Renal pelvis (tissue), 4 donors: ENCODE data around the gene NOB1. TPM values are rescaled to one million over a fixed set of nuclear protein-coding genes. Genes with fewer than 3 reads are reported as not detected.

ENCODE experiments used
- DNase-seq: peaks from one replicate; pipeline ENCODE4 v3.0.0-alpha.2; 2013
- polyA plus RNA-seq, 3 donors: library from polyadenylated mRNA; unstranded; fragments of 120-200 nt; gene quantifications; one replicate each; pipeline ENCODE4 v1.2.1, GENCODE V29; 2013; ENCODE audit not compliant: insufficient read length in 3 of 3

Gene NOB1
- polyA plus RNA-seq, 3 donors = 65.4 to 70.5 (median 68.3) TPM

DNA sequence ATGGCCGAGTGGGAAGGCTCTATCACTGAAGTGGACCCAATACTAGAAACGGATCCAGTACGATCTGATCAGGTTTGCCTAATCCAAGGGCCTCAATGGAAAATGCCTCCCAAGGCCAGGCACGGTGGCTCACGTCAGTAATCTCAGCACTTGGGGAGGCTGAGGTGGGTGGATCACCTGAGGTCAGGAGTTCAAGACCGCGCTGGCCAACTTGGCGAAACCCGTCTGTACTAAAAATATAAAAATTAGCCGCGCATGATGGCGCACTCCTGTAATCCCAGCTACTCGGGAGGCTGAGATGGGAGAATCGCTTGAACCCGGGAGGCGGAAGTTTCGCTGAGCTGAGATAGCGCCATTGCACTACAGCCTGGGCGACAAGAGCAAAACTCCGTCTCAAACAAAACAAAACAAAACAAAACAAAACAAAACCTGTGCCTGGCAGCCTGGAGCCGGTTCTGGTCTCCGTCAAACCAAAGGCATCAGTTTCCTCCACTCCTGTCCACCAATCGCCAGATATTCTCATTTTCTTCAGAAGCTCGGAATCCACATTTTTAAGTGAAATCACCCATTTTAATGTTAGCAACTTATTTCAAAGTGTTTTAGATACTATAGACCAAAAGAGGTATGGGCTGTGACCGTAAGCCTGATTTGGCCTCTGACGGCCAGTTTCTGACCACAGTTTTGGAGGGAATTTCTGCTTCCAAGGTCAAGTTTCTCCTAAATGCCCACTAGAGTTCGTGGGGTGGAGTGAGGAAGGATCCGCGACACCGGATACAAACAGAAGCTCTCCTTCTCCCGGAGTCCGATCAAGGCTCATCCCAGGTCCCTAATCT, 29.0 kb downstream of the NOB1 start:
- DNase-seq = no peak

DNA sequence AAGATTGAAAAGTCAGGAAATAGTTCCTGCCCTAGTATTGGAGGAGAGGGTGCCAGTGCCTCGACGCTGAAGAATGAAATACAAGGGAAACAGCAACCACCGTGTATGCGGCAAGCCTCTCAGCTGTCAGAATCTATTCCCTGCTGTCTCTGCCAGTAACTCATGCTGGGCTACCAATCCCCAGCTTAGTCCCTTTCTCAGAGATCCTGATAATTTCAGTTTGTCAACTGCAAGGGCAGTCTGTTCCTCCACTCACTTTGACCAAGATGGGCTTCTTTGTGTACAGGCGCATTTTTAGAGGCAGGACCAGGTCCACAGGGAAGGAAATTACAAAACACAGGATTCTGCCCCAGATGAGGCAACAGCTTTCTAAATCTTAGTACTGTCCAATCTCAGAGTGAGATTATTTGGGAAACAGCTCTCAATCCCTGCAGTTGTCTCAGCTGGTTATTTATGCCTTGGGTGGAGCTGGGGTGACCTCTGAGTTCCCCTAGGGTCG, 29.7 kb downstream of the NOB1 start:
- no peak for DNase-seq

- DNase-seq = no peak
Measured at GRCh38 chr16:69724414-69724873, 30.3 kb downstream of the NOB1 start.

- no peak for DNase-seq
Measured at GRCh38 chr16:69721441-69721957, 33.2 kb downstream of the NOB1 start.

DNA sequence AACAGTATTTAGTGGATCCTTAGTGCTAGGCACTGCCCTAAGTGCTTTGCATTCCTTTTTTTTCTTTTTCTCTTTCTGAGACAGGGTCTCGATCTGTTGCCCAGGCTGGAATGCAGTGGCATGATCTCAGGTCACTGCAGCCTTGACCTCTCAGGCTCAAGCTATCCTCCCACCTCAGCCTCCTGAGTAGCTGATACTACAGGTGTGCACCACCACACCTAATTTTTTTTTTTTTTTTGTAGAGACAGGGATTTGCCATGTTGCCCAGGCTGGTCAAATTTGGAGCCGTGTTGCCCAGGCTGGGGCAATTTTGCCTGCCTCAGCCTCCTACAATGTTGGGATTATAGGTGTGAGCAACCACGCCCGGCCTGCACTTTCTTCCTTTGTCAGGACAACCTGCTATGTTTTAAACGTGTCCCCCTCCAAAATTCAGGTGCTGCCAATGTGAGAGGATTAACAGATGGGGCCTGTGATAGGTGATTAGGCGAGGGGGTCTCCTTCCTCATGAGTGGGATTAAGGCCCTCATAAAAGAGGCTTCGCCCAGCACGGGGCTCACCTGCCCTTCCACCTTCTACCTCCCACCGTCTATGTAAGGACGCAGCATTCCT, 33.8 kb downstream of the NOB1 start:
- DNase-seq = no peak

- DNase-seq = no peak
Measured at GRCh38 chr16:69718111-69718764, 36.5 kb downstream of the NOB1 start.

DNA sequence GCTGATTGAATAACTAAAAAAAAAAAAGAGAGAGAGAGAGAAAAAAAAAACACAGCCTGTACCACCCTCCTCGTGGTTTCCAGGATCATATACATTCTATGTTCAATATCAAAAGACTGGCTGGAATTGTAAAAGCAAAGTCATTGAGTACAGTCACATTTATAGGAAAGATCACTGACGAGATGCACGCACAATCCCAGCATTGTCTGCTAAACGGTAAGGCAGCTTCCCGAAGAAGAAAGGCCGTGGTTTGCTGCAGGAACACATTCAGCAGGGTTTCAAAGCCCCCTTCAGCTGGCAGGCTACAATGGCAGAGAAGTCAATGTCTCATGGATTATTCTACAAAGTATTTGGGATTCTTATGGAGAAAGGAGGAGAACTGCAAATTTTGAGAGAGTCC, 37.7 kb downstream of the NOB1 start:
- no peak for DNase-seq

DNA sequence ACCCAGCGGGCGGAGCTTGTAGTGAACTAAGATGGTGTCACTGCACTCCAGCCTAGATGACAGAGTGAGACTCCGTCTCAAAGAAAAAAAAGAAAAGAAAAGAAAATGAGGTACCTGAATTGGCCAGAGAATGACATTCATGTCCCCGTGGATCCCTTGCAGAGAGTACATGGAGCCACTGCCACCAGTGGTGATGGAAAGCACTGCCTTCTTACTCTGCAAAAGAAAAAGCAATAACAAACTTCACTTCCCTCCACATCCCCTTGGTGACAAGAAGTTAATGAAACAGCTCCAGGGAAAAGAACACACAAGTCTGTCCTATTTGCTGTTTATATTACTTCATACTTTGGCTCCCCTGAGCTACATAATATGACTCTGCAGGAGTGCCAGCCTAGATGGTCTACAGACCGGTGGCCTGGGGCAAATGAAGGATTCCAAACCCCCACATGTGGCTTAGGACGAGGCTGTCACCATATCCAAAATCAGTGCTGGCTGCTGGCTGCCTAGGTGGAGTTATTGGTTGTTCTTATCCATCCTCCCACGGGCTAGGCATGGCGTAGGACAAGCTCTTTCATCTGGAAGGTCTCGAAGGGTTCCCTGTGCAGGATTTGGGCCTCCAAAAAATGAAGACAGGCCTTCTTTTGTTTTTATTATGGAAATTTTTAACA, 41.7 kb downstream of the NOB1 start:
- DNase-seq = no peak

- no peak for DNase-seq
Measured at GRCh38 chr16:69712277-69712676, 42.4 kb downstream of the NOB1 start.

- DNase-seq = no peak
Measured at GRCh38 chr16:69711115-69711740, 43.5 kb downstream of the NOB1 start.

DNA sequence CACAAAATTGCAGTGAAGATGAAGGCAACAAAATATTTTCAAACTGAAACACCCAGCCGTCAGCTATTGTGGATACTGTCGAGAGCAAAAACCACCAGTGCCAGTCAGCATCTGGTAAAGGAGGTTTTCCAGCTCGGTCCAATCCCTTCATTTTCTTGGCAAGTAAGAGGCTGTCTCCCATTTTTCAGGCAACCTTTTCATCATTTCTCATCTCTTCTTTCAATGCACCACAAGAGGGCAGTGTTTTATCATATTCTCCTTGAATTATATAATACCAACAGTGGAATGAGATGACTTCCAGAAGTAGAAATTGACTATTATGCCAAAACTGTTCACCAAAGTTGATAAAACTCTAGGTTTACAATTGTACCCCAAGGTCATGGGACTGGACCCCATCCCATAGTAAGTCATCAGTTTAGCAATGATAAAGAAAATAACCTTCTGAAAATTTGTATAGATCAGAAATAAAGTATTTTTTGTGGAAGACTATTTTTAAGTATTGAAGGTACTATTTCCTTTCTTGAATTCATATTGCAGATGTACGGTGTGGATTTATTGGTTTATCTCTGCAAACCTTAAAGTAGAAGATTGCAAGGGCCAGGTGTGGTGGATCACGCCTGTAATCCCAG, 45.2 kb downstream of the NOB1 start:
- peak; percentile 69 for DNase-seq

DNA sequence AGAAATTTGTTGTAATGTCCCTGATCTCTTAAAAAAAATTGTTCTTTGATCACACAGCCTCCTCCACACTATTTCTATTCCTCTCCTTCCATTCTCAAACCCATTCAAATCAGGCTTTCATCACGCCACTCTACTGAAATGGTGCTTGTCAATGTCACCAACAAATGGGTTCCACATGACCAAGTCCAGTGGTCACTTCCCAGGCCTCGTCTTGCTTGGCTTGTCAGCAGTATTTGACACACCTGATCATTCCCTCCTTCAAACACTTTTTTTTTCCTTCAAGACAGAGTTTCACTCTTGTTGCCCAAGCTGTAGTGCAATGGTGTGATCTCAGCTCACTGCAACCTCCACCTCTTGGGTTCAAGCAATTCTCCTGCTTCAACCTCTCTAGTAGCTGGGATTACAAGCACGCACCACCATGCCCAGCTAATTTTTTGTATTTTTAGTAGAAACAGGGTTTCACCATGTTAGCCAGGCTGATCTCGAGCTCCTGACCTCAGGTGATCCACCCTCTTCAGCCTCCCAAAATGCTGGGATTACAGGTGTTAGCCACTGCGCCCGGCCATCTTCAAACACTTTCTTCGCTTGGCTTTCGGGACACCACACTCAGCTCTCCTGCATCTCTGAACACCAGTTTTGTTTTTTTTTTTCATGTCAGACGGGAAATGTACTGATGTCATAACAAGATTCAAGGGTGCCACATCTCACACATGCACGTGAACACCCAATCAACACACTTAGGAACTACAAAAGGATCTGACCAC, 46.6 kb downstream of the NOB1 start:
- no peak for DNase-seq

- no peak for DNase-seq
Measured at GRCh38 chr16:69706975-69707340, 47.8 kb downstream of the NOB1 start.

- DNase-seq = no peak
Measured at GRCh38 chr16:69706256-69706974, 48.3 kb downstream of the NOB1 start.

DNA sequence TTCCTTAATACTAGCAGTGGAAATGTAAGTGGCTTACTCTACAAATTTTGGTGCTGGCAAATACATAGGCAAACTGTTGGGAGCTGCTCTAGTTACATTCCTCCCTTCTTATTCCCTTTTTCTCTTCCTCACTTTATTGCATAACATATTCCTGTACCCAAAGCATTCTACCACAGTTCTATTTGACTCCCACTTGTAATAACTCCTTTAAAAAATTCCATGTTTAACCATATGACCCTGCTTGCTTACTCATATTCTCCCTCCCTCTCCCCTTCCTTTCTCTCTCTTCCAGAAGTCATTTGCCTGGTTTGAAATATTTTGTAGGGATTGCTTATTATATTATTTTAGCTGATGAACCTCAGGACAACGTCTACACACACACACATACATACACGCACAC, 51.1 kb downstream of the NOB1 start:
- no peak for DNase-seq

- DNase-seq = no peak
Measured at GRCh38 chr16:69701866-69702265, 52.9 kb downstream of the NOB1 start.

- DNase-seq = no peak
Measured at GRCh38 chr16:69701452-69701851, 53.3 kb downstream of the NOB1 start.

- DNase-seq = no peak
Measured at GRCh38 chr16:69699915-69700314, 54.8 kb downstream of the NOB1 start.

- DNase-seq = no peak
Measured at GRCh38 chr16:69698404-69698803, 56.3 kb downstream of the NOB1 start.

DNA sequence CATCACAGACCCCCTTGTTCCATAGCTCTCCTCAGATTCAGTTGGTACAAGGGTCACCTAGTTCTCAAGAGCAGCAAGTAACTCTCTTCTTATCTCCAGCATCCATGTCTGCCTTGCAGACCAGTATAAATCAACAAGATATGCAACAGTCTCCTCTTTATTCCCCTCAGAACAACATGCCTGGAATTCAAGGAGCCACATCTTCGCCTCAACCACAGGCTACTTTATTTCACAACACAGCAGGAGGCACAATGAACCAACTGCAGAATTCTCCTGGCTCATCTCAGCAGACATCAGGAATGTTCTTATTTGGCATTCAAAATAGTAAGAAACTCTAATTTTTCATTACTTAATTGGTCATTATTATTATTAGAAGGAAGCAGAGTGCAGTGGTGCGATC, 60.8 kb downstream of the NOB1 start:
- DNase-seq = no peak
